Liver (tissue), 9 donors: ENCODE data around the gene B4GALNT3. TPM values are rescaled to one million over a fixed set of nuclear protein-coding genes. Genes with fewer than 3 reads are reported as not detected.

Experiments
- DNase-seq: peaks from one replicate; pipeline ENCODE4 v3.0.0-alpha.2; 2017; ENCODE audit warnings: low spot score
- H3K27ac ChIP-seq, 2 donors: one replicate each; pipeline ENCODE4 v1.7.0; 2013; ENCODE audit warnings: inconsistent platforms in 2 of 2, low read length in 2 of 2, control low read depth in 1 of 2, low read depth in 1 of 2, mild to moderate bottlenecking in 1 of 2
- H3K27me3 ChIP-seq, 4 donors: one replicate each; pipeline versions ENCODE4 v1.6.1 to v1.7.0; 2013; ENCODE audit warnings: low read length in 3 of 4, inconsistent platforms in 1 of 4, mild to moderate bottlenecking in 1 of 4, moderate library complexity in 1 of 4; ENCODE audit not compliant: control insufficient read depth in 4 of 4, insufficient read depth in 4 of 4
- H3K36me3 ChIP-seq, 4 donors: one replicate each; pipeline versions ENCODE4 v1.6.1 to v1.7.0; 2013; ENCODE audit warnings: low read length in 3 of 4, mild to moderate bottlenecking in 3 of 4, low read depth in 1 of 4, moderate library complexity in 1 of 4; ENCODE audit not compliant: control insufficient read depth in 4 of 4, insufficient read depth in 3 of 4
- H3K4me1 ChIP-seq, 4 donors: one replicate each; pipeline versions ENCODE4 v1.6.1 to v1.7.0; 2013; ENCODE audit warnings: low read length in 3 of 4, mild to moderate bottlenecking in 3 of 4, moderate library complexity in 1 of 4; ENCODE audit not compliant: control insufficient read depth in 4 of 4, insufficient read depth in 4 of 4
- H3K4me3 ChIP-seq, 3 donors: one replicate each; pipeline versions ENCODE4 v1.6.1 to v1.7.0; 2013; ENCODE audit warnings: low read length in 3 of 3, control low read depth in 1 of 3, low read depth in 1 of 3, mild to moderate bottlenecking in 1 of 3
- H3K9ac ChIP-seq, 2 donors: one replicate each; pipeline ENCODE4 v1.7.0; 2013; ENCODE audit warnings: low read length in 2 of 2, mild to moderate bottlenecking in 2 of 2, moderate library complexity in 2 of 2, control low read depth in 1 of 2, low read depth in 1 of 2
- H3K9me3 ChIP-seq, 4 donors: one replicate each; pipeline versions ENCODE4 v1.6.1 to v1.7.0; 2013; ENCODE audit warnings: low read length in 3 of 4; ENCODE audit not compliant: control insufficient read depth in 4 of 4
- EGR1 ChIP-seq, 2 donors: IDR thresholded peaks; 2 replicates each; pipeline ENCODE4 v1.6.1; 2016 to 2018; ENCODE audit warnings: antibody characterized with exemption in 2 of 2, low read depth in 2 of 2
- FOXA1 ChIP-seq: IDR thresholded peaks from 2 replicates; pipeline ENCODE4 v1.6.1; 2016; ENCODE audit warnings: antibody characterized with exemption
- FOXA2 ChIP-seq: IDR thresholded peaks from 2 replicates; pipeline ENCODE4 v1.6.1; 2016; ENCODE audit warnings: antibody characterized with exemption
- HNF4A ChIP-seq, 2 donors: conservative IDR thresholded peaks; 2 replicates each; pipeline ENCODE4 v1.6.1; 2016; ENCODE audit warnings: antibody characterized with exemption in 2 of 2, mild to moderate bottlenecking in 2 of 2
- HNF4G ChIP-seq: IDR thresholded peaks from 2 replicates; pipeline ENCODE4 v1.6.1; 2016; ENCODE audit warnings: antibody characterized with exemption
- JUND ChIP-seq, 2 donors: IDR thresholded peaks; 2 replicates each; pipeline ENCODE4 v1.6.1; 2016; ENCODE audit warnings: antibody characterized with exemption in 2 of 2
- NR2F2 ChIP-seq: IDR thresholded peaks from 2 replicates; pipeline ENCODE4 v1.6.1; 2016; ENCODE audit warnings: antibody characterized with exemption
- RAD21 ChIP-seq, 2 donors: IDR thresholded peaks; 2 replicates each; pipeline ENCODE4 v1.6.1; 2016; ENCODE audit warnings: antibody characterized with exemption in 2 of 2, mild to moderate bottlenecking in 2 of 2
- YY1 ChIP-seq: IDR thresholded peaks from 2 replicates; pipeline ENCODE4 v1.6.1; 2016; ENCODE audit warnings: antibody characterized with exemption, mild to moderate bottlenecking
- WGBS: extraction: QIAGEN DNeasy Blood & Tissue Kit; methylation state at CpG from one replicate; pipeline ENCODE4 v1.1.7; 2013; 5-methylcytosine and 5-hydroxymethylcytosine counted together
- polyA plus RNA-seq, 2 donors: library from polyadenylated mRNA; stranded (reverse) in 1 of 2; unstranded in 1 of 2; fragments of 200-250 nt in 1 of 2; fragments of >200 nt in 1 of 2; fragmentation: Nextera tagmentation in 1 of 2; extraction: Ambion mirVana in 1 of 2; gene quantifications; one replicate each; pipeline versions ENCODE4 v1.2.1 to v1.2.3, GENCODE V29; 2013 to 2015
- total RNA-seq, 2 donors: library from RNA; depleted of rRNA; stranded (reverse); fragments of >200 nt; gene quantifications; one replicate each; pipeline ENCODE4 v1.2.3, GENCODE V29; 2014
- TF ChIP-seq, protein P1 (sequence below): IDR thresholded peaks from 2 replicates; pipeline ENCODE4 v1.6.1; 2016; ENCODE audit warnings: antibody characterized with exemption, mild to moderate bottlenecking
- TF ChIP-seq, protein P2 (sequence below): IDR thresholded peaks from 2 replicates; pipeline ENCODE4 v1.6.1; 2016; ENCODE audit warnings: antibody characterized with exemption
- TF ChIP-seq, protein P3 (sequence below): IDR thresholded peaks from 2 replicates; pipeline ENCODE4 v1.6.1; 2016; ENCODE audit warnings: antibody characterized with exemption
- donor health status: healthy.
- donor health status: healthy.
- donor health status: healthy.
- donor health status: healthy.
- donor health status: healthy.

B4GALNT3 gene
- total and polyA plus RNA-seq, 4 donors, result 0.09 to 0.25 (median 0.14) TPM; not detected in 1

DNA sequence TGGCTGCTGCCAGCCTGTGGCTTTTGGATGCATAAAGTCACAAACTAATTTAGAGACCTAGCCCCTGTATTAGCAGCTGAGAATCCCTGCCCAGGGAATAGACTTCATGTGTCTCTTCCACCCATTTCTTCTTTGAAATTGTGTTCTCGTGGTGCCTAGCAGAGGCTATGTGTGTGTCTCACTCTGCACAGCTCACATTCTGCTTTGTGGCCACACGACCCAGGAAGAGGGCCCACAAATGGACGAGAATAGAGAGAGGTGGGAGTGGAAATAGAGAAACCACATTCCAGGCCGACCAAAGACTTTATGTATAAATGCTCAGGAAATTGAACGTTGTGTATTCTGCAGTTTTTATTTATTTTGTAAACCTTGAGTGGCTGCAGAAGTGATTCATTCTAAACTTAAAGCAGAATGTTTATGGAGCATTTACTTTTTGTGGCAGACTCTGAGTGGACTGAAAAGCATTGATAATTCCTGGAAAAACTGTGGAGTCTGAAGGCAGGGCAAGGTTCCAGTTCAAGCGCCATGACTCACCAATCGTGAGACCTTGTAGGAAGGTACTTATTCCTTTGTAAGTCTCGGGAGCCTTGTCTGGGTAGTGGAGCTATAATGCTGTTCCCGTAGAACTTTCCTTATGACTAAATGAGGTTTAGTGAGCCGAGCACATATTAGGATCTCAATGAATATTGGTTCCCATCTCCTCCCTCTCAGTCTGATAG, 9.1 kb downstream of the B4GALNT3 start:
- no peak for DNase-seq
- H3K27ac ChIP-seq, result no peak overlapping the region
- H3K9ac ChIP-seq, result no peak overlapping the region

DNA sequence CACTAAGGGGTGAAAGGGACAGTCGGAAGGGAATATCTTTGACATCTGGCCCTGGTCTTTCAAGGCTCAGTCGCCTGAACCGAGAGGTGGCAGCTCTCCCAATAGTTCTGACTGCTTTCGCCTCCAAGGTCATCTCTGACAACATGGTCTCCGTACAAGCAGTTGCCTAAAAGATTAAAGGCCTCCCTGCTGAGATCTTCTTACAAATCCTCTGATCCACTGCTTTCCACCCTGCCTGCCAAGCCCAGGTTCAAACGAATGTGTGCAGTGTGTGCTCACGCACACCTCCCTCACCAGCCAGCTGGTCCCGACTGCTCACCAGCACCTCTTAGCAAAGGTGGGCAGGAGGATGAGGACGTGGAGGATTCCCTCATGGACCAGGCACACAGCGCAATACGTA, 10.4 kb downstream of the B4GALNT3 start:
- no peaks in the 10 kb centered on the region for H3K36me3 ChIP-seq
- H3K4me1 ChIP-seq, result no peaks in the 10 kb centered on the region
- no peaks in the 10 kb centered on the region for H3K27me3 ChIP-seq
- DNase-seq, result no peak
- no peak overlapping the region for H3K9ac ChIP-seq
- H3K4me3 ChIP-seq, result no peak overlapping the region
- no peak overlapping the region for H3K27ac ChIP-seq
- 69% methylated on average over 11 of the region's 11 CpGs for WGBS
- H3K9me3 ChIP-seq, result no peaks in the 10 kb centered on the region
- no peak for TF ChIP-seq RAD21 (IDR thresholded peaks at IDR 0.05)
- no peak for TF ChIP-seq HNF4G
- TF ChIP-seq FOXA2, result no peak
- TF ChIP-seq, protein P1, sequence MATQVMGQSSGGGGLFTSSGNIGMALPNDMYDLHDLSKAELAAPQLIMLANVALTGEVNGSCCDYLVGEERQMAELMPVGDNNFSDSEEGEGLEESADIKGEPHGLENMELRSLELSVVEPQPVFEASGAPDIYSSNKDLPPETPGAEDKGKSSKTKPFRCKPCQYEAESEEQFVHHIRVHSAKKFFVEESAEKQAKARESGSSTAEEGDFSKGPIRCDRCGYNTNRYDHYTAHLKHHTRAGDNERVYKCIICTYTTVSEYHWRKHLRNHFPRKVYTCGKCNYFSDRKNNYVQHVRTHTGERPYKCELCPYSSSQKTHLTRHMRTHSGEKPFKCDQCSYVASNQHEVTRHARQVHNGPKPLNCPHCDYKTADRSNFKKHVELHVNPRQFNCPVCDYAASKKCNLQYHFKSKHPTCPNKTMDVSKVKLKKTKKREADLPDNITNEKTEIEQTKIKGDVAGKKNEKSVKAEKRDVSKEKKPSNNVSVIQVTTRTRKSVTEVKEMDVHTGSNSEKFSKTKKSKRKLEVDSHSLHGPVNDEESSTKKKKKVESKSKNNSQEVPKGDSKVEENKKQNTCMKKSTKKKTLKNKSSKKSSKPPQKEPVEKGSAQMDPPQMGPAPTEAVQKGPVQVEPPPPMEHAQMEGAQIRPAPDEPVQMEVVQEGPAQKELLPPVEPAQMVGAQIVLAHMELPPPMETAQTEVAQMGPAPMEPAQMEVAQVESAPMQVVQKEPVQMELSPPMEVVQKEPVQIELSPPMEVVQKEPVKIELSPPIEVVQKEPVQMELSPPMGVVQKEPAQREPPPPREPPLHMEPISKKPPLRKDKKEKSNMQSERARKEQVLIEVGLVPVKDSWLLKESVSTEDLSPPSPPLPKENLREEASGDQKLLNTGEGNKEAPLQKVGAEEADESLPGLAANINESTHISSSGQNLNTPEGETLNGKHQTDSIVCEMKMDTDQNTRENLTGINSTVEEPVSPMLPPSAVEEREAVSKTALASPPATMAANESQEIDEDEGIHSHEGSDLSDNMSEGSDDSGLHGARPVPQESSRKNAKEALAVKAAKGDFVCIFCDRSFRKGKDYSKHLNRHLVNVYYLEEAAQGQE, result no peak
- TF ChIP-seq, protein P2, sequence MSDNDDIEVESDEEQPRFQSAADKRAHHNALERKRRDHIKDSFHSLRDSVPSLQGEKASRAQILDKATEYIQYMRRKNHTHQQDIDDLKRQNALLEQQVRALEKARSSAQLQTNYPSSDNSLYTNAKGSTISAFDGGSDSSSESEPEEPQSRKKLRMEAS, result no peak
- TF ChIP-seq EGR1 (IDR thresholded peaks at IDR 0.05; ENCODE audit: low read depth in 2 of 2), result no peak
- TF ChIP-seq, protein P3, sequence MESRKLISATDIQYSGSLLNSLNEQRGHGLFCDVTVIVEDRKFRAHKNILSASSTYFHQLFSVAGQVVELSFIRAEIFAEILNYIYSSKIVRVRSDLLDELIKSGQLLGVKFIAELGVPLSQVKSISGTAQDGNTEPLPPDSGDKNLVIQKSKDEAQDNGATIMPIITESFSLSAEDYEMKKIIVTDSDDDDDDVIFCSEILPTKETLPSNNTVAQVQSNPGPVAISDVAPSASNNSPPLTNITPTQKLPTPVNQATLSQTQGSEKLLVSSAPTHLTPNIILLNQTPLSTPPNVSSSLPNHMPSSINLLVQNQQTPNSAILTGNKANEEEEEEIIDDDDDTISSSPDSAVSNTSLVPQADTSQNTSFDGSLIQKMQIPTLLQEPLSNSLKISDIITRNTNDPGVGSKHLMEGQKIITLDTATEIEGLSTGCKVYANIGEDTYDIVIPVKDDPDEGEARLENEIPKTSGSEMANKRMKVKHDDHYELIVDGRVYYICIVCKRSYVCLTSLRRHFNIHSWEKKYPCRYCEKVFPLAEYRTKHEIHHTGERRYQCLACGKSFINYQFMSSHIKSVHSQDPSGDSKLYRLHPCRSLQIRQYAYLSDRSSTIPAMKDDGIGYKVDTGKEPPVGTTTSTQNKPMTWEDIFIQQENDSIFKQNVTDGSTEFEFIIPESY, result no peak

More for the DNA sequence above, 9.1 kb downstream of the B4GALNT3 start:
- TF ChIP-seq, protein P2, result no peak
- TF ChIP-seq YY1 (no peak), HNF4A (conservative IDR thresholded peaks at IDR 0.05) (no peak), FOXA2 (no peak), NR2F2 (no peak), FOXA1 (no peak), JUND (IDR thresholded peaks at IDR 0.05) (no peak)
- TF ChIP-seq, protein P3, result no peak
- TF ChIP-seq, protein P1, result no peak
- Histone ChIP-seq H3K9me3 (no peaks in the 10 kb centered on the region), H3K36me3 (no peaks in the 10 kb centered on the region), H3K4me1 (no peaks in the 10 kb centered on the region), H3K27me3 (no peaks in the 10 kb centered on the region), H3K4me3 (no peak overlapping the region)
- WGBS, result 74% methylated on average over 10 of the region's 10 CpGs
